H1 (cell line): ENCODE data around the gene OMG. TPM values are rescaled to one million over a fixed set of nuclear protein-coding genes. Genes with fewer than 3 reads are reported as not detected.
A peak's percentile ranks its signal among the peaks of the same experiment; 100 is the strongest.

Experiments used
- CTCF ChIA-PET: fragments of 300-600 bp; sonication (Branson Sonifier 250); formaldehyde crosslinking; loops from one replicate; lab custom pipeline; 2021; ENCODE audit not compliant: partially characterized antibody; lab: Charles Lee
- POLR2A ChIA-PET: fragments of 300-600 bp; sonication (Branson Sonifier 250); formaldehyde crosslinking; loops from one replicate; lab custom pipeline; 2021; ENCODE audit warnings: inconsistent platforms; ENCODE audit not compliant: partially characterized antibody; lab: Charles Lee
- DNase-seq, 2 experiments: peaks; one replicate each; pipeline versions ENCODE4 v3.0.0 to v3.0.0-alpha.2; 2010 to 2022; ENCODE audit warnings: low spot score in 2 of 2, low read depth in 1 of 2, mixed read lengths in 1 of 2
- FAIRE-seq: peaks from 2 replicates; lab custom pipeline; 2011; peaks lifted over from hg19 to GRCh38; lab: Jason Lieb, UNC
- H2AFZ ChIP-seq: 2 replicates; pipeline ENCODE4 v1.8.1; 2012; ENCODE audit warnings: low read length, inconsistent platforms
- H2AK5ac ChIP-seq: 2 replicates; pipeline ENCODE4 v1.6.1; 2013; ENCODE audit warnings: low read depth, low read length
- H2BK120ac ChIP-seq: replicated peaks from 2 replicates; pipeline ENCODE3; 2013; ENCODE audit warnings: low read depth, low read length, inconsistent platforms
- H2BK12ac ChIP-seq: 2 replicates; pipeline ENCODE4 v1.6.1; 2013; ENCODE audit warnings: low read depth, low read length
- H2BK15ac ChIP-seq: 2 replicates; pipeline ENCODE4 v1.6.1; 2013; ENCODE audit warnings: low read length
- H2BK20ac ChIP-seq: 2 replicates; pipeline ENCODE4 v1.6.1; 2013; ENCODE audit warnings: low read length
- H2BK5ac ChIP-seq: 2 replicates; pipeline ENCODE4 v1.6.1; 2013; ENCODE audit warnings: low read depth, low read length
- H3K14ac ChIP-seq: 2 replicates; pipeline ENCODE4 v1.6.1; 2013; ENCODE audit warnings: inconsistent platforms; ENCODE audit not compliant: insufficient read length
- H3K18ac ChIP-seq: 2 replicates; pipeline ENCODE4 v1.6.1; 2013; ENCODE audit warnings: low read length; ENCODE audit errors: extremely low read depth
- H3K23ac ChIP-seq: 2 replicates; pipeline ENCODE4 v1.6.1; 2013; ENCODE audit warnings: inconsistent platforms; ENCODE audit not compliant: insufficient read length
- H3K23me2 ChIP-seq: 2 replicates; pipeline ENCODE4 v1.6.1; 2013; ENCODE audit warnings: low read depth, low read length
- H3K27ac ChIP-seq: 2 replicates; pipeline ENCODE4 v1.6.1; 2011; ENCODE audit warnings: low read depth, low read length, inconsistent platforms
- H3K27me3 ChIP-seq, 4 experiments: replicated peaks in 1 of 4; 1 replicate in 1 of 4; 2 replicates in 3 of 4; pipeline versions ENCODE4 v1.6.1 to v1.8.1; 2011 to 2013; ENCODE audit warnings: low read length in 3 of 4, mild to moderate bottlenecking in 3 of 4, inconsistent platforms in 2 of 4, mixed read lengths in 2 of 4, moderate library complexity in 1 of 4; ENCODE audit not compliant: control insufficient read depth in 3 of 4, insufficient read depth in 3 of 4; ENCODE audit errors: extremely low read depth in 1 of 4
- H3K36me3 ChIP-seq, 4 experiments: 2 replicates each; pipeline versions ENCODE4 v1.6.1 to v1.8.1; 2011 to 2013; ENCODE audit warnings: mild to moderate bottlenecking in 4 of 4, low read length in 3 of 4, moderate library complexity in 2 of 4, control low read depth in 1 of 4, inconsistent platforms in 1 of 4; ENCODE audit not compliant: insufficient read depth in 4 of 4, control insufficient read depth in 2 of 4
- H3K4ac ChIP-seq: replicated peaks from 2 replicates; pipeline ENCODE3; 2013; ENCODE audit warnings: low read length, low read depth, mixed read lengths, inconsistent platforms; ENCODE audit not compliant: insufficient read length
- H3K4me1 ChIP-seq, 4 experiments: replicated peaks in 1 of 4; 1 replicate in 1 of 4; 2 replicates in 3 of 4; pipeline versions ENCODE4 v1.6.1 to v1.8.1; 2011 to 2013; ENCODE audit warnings: low read length in 3 of 4, inconsistent platforms in 2 of 4, mixed read lengths in 1 of 4; ENCODE audit not compliant: insufficient read depth in 4 of 4, control insufficient read depth in 3 of 4
- H3K4me2 ChIP-seq, 2 experiments: 2 replicates each; pipeline versions ENCODE4 v1.6.1 to v1.8.1; 2011 to 2013; ENCODE audit warnings: low read depth in 2 of 2, low read length in 2 of 2, control low read depth in 1 of 2, inconsistent platforms in 1 of 2, mild to moderate bottlenecking in 1 of 2; ENCODE audit not compliant: insufficient read depth in 1 of 2
- H3K4me3 ChIP-seq, 4 experiments: fragments of 200-600, 300-600 bp in 1 of 4; sonication (generic), shearing (Covaris generic), sonication (Bioruptor Twin) in 1 of 4; 2 replicates each; pipeline versions ENCODE4 v1.5.1 to v1.8.1; 2011 to 2016; ENCODE audit warnings: low read length in 4 of 4, low read depth in 3 of 4, control low read depth in 2 of 4, inconsistent platforms in 2 of 4, mild to moderate bottlenecking in 2 of 4, mixed read lengths in 1 of 4, moderate library complexity in 1 of 4; ENCODE audit not compliant: insufficient read depth in 2 of 4; ENCODE audit errors: extremely low read depth in 1 of 4
- H3K56ac ChIP-seq: replicated peaks from 2 replicates; pipeline ENCODE3; 2013; ENCODE audit warnings: low read depth, mild to moderate bottlenecking, mixed read lengths, low read length, inconsistent platforms; ENCODE audit not compliant: insufficient read length
- H3K79me1 ChIP-seq: 2 replicates; pipeline ENCODE4 v1.6.1; 2013; ENCODE audit warnings: low read depth, low read length, control low read depth
- H3K79me2 ChIP-seq, 2 experiments: 2 replicates each; pipeline versions ENCODE4 v1.6.1 to v1.8.1; 2012 to 2013; ENCODE audit warnings: low read length in 2 of 2, mild to moderate bottlenecking in 2 of 2, inconsistent platforms in 1 of 2; ENCODE audit not compliant: insufficient read depth in 2 of 2, control insufficient read depth in 1 of 2
- H3K9ac ChIP-seq, 4 experiments: replicated peaks in 1 of 4; 1 replicate in 1 of 4; 2 replicates in 3 of 4; pipeline versions ENCODE4 v1.6.1 to v1.8.1; 2011 to 2013; ENCODE audit warnings: low read depth in 3 of 4, low read length in 3 of 4, control low read depth in 2 of 4, mild to moderate bottlenecking in 2 of 4, moderate library complexity in 2 of 4, inconsistent platforms in 1 of 4; ENCODE audit errors: extremely low read depth in 1 of 4
- H3K9me3 ChIP-seq, 2 experiments: 2 replicates each; pipeline versions ENCODE4 v1.6.1 to v1.8.1; 2012 to 2013; ENCODE audit warnings: mild to moderate bottlenecking in 2 of 2, moderate library complexity in 2 of 2, control low read depth in 1 of 2, inconsistent platforms in 1 of 2, low read depth in 1 of 2, low read length in 1 of 2, mixed read lengths in 1 of 2; ENCODE audit not compliant: insufficient read depth in 2 of 2
- H4K20me1 ChIP-seq, 2 experiments: replicated peaks in 1 of 2; 2 replicates each; pipeline versions ENCODE3 to v1.8.1; 2011 to 2013; ENCODE audit warnings: inconsistent platforms in 2 of 2, low read length in 2 of 2, mild to moderate bottlenecking in 1 of 2; ENCODE audit not compliant: insufficient read depth in 2 of 2, control insufficient read depth in 1 of 2
- H4K5ac ChIP-seq: 2 replicates; pipeline ENCODE4 v1.6.1; 2013; ENCODE audit warnings: low read length, low read depth, mixed read lengths, inconsistent platforms; ENCODE audit not compliant: insufficient read length
- H4K8ac ChIP-seq: 2 replicates; pipeline ENCODE4 v1.8.0; 2013; ENCODE audit warnings: mild to moderate bottlenecking, moderate library complexity, low read length, inconsistent platforms; ENCODE audit not compliant: insufficient read depth; ENCODE audit errors: extremely low read depth
- H4K91ac ChIP-seq: replicated peaks from 2 replicates; pipeline ENCODE3; 2013; ENCODE audit warnings: low read length, mixed read lengths, inconsistent platforms; ENCODE audit not compliant: insufficient read length
- BCL11A ChIP-seq, 2 experiments: IDR thresholded peaks; one replicate each; pipeline ENCODE4 v1.6.1; 2011; ENCODE audit warnings: low read depth in 2 of 2, low read length in 2 of 2, mild to moderate bottlenecking in 2 of 2
- CEBPB ChIP-seq: IDR thresholded peaks from 2 replicates; pipeline ENCODE4 v1.6.1; 2012; ENCODE audit warnings: low read depth, low read length
- CHD1 ChIP-seq: IDR thresholded peaks from 2 replicates; pipeline ENCODE4 v1.6.1; 2012; ENCODE audit warnings: low read depth, low read length, improper control_type of control experiment
- CHD2 ChIP-seq: IDR thresholded peaks from 2 replicates; pipeline ENCODE4 v1.6.1; 2012; ENCODE audit warnings: low read length, improper control_type of control experiment
- FOSL1 ChIP-seq: IDR thresholded peaks from 2 replicates; pipeline ENCODE4 v1.6.1; 2011; ENCODE audit warnings: mild to moderate bottlenecking, low read depth, low read length, moderate library complexity; ENCODE audit not compliant: insufficient read depth
- JUND ChIP-seq: IDR thresholded peaks from 2 replicates; pipeline ENCODE4 v1.6.1; 2011; ENCODE audit warnings: mild to moderate bottlenecking, improper control_type of control experiment, low read length
- PHF8 ChIP-seq: fragments of 200-600 bp; sonication (generic); conservative IDR thresholded peaks from 2 replicates; pipeline ENCODE4 v1.7.1; 2012; ENCODE audit warnings: low read depth, mild to moderate bottlenecking, inconsistent platforms, low read length, moderate library complexity
- RAD21 ChIP-seq, 2 experiments: IDR thresholded peaks in 1 of 2; conservative IDR thresholded peaks in 1 of 2; 2 replicates each; pipeline ENCODE4 v1.6.1; 2011; ENCODE audit warnings: low read depth in 2 of 2, low read length in 2 of 2, improper control_type of control experiment in 1 of 2, inconsistent platforms in 1 of 2, mild to moderate bottlenecking in 1 of 2, moderate library complexity in 1 of 2
- RBBP5 ChIP-seq: IDR thresholded peaks from 2 replicates; pipeline ENCODE4 v1.7.1; 2012; ENCODE audit warnings: low read depth, mild to moderate bottlenecking, inconsistent platforms, low read length, moderate library complexity, borderline replicate concordance
- RXRA ChIP-seq: IDR thresholded peaks from 2 replicates; pipeline ENCODE4 v1.6.1; 2011; ENCODE audit warnings: low read depth, mild to moderate bottlenecking, low read length, moderate library complexity; ENCODE audit not compliant: insufficient read depth
- WGBS, 2 experiments: shearing (Covaris generic) in 1 of 2; methylation state at CpG; one replicate each; pipeline versions ENCODE4 v1.1.6 to v1.1.7; 2013 to 2015; ENCODE audit warnings: low lambda C conversion rate in 2 of 2, mixed read lengths in 2 of 2, inconsistent platforms in 1 of 2, low coverage in 1 of 2, missing lambda C conversion rate in 1 of 2; ENCODE audit not compliant: insufficient replicate concordance in 2 of 2, insufficient coverage in 1 of 2, insufficient read length in 1 of 2; ENCODE audit errors: extremely low coverage in 1 of 2, missing lambda C conversion rate in 1 of 2; 5-methylcytosine and 5-hydroxymethylcytosine counted together
- polyA plus RNA-seq, 7 experiments: library from polyadenylated mRNA; depleted of rRNA in 3 of 7; stranded (reverse) in 5 of 7; unstranded in 2 of 7; fragments of >200 nt in 5 of 7; fragments of 200-250 nt in 2 of 7; gene quantifications; 1 replicate in 5 of 7; 2 replicates in 1 of 7; 4 replicates in 1 of 7; pipeline versions ENCODE4 v1.2.1 to v1.2.3, GENCODE V29; 2011 to 2013; ENCODE audit warnings: missing spikeins in 2 of 7, mixed read lengths in 2 of 7
- total RNA-seq: library from RNA; stranded (reverse); fragmentation: NEBNext Ultra II Directional; extraction: Animal tissue kit (Norgen Biotek cat#: 25700); gene quantifications from 2 replicates; pipeline ENCODE4 v1.2.1, GENCODE V29; 2021
- TF ChIP-seq, protein P1 (sequence below): IDR thresholded peaks from 2 replicates; pipeline ENCODE4 v1.6.1; 2012; ENCODE audit warnings: inconsistent platforms
- TF ChIP-seq, protein P2 (sequence below): IDR thresholded peaks from 2 replicates; pipeline ENCODE4 v1.6.1; 2012; ENCODE audit warnings: low read length, inconsistent platforms

The OMG gene
- total and polyA plus RNA-seq, 2 of the 8 experiments (the other 6 are each of a cell fraction or from before 2014, with no cell fraction given), result not detected

DNA sequence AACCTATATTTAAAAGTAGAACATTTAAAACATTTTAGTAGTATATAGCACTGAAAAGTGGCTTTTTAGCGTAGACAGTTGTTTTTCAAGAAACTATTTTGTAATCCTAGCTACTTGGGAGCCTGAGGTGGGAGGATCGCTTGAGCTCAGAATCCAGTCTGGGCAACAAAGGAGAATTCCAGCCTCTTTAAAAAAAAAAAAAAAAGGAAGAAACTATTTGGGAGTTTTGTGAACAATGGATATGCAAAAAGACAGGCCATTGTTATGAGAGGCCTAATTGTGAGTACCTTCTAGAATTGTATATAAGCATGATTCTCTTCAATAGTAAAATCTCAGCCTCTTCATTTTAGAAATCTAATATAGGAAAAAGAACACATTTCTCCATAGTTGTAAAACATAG, 17.6 kb downstream of the OMG start:
- no peak overlapping the region for H2BK120ac ChIP-seq
- no peak overlapping the region for H4K8ac ChIP-seq
- ChIA-PET POLR2A (no interaction called here), CTCF (interaction anchor here (1.0 kb wide), 1 partner anchor 10 kb away, joined by 3 read pairs; no protein-coding TSS in a partner anchor)
- H3K36me3 ChIP-seq, result 0 out of 8 replicates have a peak, but pooled peaks cover 0 to 6% (median 1%) of the 10 kb centered on the region in 4 experiments
- no peaks in the 10 kb centered on the region for H3K9me3 ChIP-seq
- H3K4me3 ChIP-seq, result no peak overlapping the region
- H4K5ac ChIP-seq, result no peak overlapping the region
- no peak overlapping the region for H2AFZ ChIP-seq
- no peak overlapping the region for H3K27ac ChIP-seq
- H3K79me1 ChIP-seq, result no peaks in the 10 kb centered on the region
- no peak overlapping the region for H2BK20ac ChIP-seq
- H2AK5ac ChIP-seq, result no peak overlapping the region
- no peak overlapping the region for H2BK5ac ChIP-seq
- H4K91ac ChIP-seq, result no peak overlapping the region
- H2BK12ac ChIP-seq, result no peak overlapping the region
- H2BK15ac ChIP-seq, result no peak overlapping the region
- no peaks in the 10 kb centered on the region for H3K79me2 ChIP-seq
- no peak overlapping the region for H3K18ac ChIP-seq
- H3K23ac ChIP-seq, result no peak overlapping the region
- no peaks in the 10 kb centered on the region for H3K23me2 ChIP-seq
- FAIRE-seq, result no peak
- H3K4ac ChIP-seq, result no peak overlapping the region
- peaks cover 0 to 4% (median 3%) of the 10 kb centered on the region in 4 experiments; a peak in 1 of 7 replicates for H3K4me1 ChIP-seq
- H3K56ac ChIP-seq, result no peak overlapping the region
- H4K20me1 ChIP-seq, result no peaks in the 10 kb centered on the region
- no peak overlapping the region for H3K4me2 ChIP-seq
- 49% methylated on average over 2 of the region's 2 CpGs; no CpG with 5 or more reads in 1 of the 2 experiments for WGBS, 2 experiments
- no peak overlapping the region for H3K9ac ChIP-seq
- no peak overlapping the region for H3K14ac ChIP-seq
- DNase-seq, result peak in 1 of 2 experiments; percentile 7
- H3K27me3 ChIP-seq, result no peaks in the 10 kb centered on the region
- TF ChIP-seq, protein P1, sequence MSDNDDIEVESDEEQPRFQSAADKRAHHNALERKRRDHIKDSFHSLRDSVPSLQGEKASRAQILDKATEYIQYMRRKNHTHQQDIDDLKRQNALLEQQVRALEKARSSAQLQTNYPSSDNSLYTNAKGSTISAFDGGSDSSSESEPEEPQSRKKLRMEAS, result no peak
- TF ChIP-seq RAD21 (IDR thresholded peaks at IDR 0.05 in 1 of 2, conservative IDR thresholded peaks at IDR 0.05 in 1 of 2; ENCODE audit: low read depth in 2 of 2, low read length in 2 of 2) (no peak), RXRA (no peak), RBBP5 (no peak), CHD1 (no peak), BCL11A (IDR thresholded peaks at IDR 0.05; ENCODE audit: low read depth in 2 of 2, low read length in 2 of 2) (no peak), PHF8 (no peak), CHD2 (no peak), JUND (no peak), CEBPB (no peak), FOSL1 (no peak)
- TF ChIP-seq, protein P2, sequence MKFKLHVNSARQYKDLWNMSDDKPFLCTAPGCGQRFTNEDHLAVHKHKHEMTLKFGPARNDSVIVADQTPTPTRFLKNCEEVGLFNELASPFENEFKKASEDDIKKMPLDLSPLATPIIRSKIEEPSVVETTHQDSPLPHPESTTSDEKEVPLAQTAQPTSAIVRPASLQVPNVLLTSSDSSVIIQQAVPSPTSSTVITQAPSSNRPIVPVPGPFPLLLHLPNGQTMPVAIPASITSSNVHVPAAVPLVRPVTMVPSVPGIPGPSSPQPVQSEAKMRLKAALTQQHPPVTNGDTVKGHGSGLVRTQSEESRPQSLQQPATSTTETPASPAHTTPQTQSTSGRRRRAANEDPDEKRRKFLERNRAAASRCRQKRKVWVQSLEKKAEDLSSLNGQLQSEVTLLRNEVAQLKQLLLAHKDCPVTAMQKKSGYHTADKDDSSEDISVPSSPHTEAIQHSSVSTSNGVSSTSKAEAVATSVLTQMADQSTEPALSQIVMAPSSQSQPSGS, result no peak
